GM12873 (cell line): ENCODE data around the gene RBM47.

Experiments used
- CTCF ChIP-seq: IDR thresholded peaks from 2 replicates; pipeline ENCODE4 v1.5.1; 2012; ENCODE audit warnings: low read depth, mild to moderate bottlenecking, moderate library complexity, low read length, control low read depth; ENCODE audit not compliant: insufficient read depth; ENCODE audit errors: missing control alignments

Gene RBM47

GRCh38 chr4:40600850-40601249, 28.8 kb downstream of the RBM47 start:
- no peak for TF ChIP-seq CTCF

- TF ChIP-seq CTCF, result no peak
Observed at GRCh38 chr4:40599431-40599830, 30.2 kb downstream of the RBM47 start.

DNA sequence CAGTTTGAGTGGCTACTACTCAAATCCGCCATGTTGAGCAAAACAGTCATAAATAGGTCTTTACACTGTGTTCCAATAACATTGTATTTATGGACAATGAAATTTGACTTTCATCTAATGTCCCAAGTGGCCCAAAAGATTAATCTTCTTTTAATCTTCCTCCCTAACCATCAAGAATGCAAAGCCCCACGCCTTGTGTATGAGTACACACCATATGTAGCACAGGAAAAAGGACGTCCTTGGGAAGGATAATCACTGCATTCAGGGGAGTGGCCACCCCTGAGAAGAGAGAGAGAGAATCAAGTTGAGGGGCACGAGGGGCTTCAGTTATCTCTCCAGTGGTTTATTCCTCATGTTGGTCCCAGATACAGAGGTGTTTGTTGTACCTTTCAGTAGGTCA, 33.1 kb downstream of the RBM47 start:
- no peak for TF ChIP-seq CTCF

- TF ChIP-seq CTCF, result no peak
Observed at GRCh38 chr4:40595981-40596380, 33.7 kb downstream of the RBM47 start.

- TF ChIP-seq CTCF, result no peak
Observed at GRCh38 chr4:40594261-40595178, 35.1 kb downstream of the RBM47 start.

GRCh38 chr4:40592034-40592433, 37.6 kb downstream of the RBM47 start:
- TF ChIP-seq CTCF, result no peak

DNA sequence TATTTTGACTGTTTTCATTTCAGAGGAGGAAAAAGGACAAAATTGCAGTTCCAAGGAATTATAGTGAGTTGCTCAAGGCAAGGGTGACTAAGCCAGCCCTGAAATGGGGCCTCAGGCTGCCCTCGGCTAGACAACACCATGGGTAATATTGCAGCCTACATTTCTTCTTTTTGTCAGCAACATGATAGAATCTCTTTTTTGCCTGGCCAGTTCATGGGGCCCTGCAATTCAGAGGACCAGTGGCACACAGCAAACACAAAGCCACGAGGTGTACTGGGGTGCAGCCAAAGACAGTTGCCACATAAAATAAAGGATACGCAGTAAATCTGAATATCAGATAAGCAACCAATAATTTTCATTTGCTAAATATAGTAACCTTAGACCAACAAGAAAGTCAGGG, 41.8 kb downstream of the RBM47 start:
- no peak for TF ChIP-seq CTCF
